Activated T-cell treated with anti-CD3 and anti-CD28 coated beads, Interleukin-2, amount 50 U/mL, for 4 hours (primary cell): ENCODE data around the gene YWHAQ. TPM values are rescaled to one million over a fixed set of nuclear protein-coding genes. Genes with fewer than 3 reads are reported as not detected.

Source experiments
- ATAC-seq, 2 donors: fragments of 200-7000 bp; cut with Tn5 transposase; one replicate each; pipeline ENCODE4 v1.10.0; 2021
- DNase-seq: peaks from one replicate; pipeline ENCODE4 v3.0.0-alpha.2; 2020
- H3K27me3 Mint-ChIP-seq: one replicate; pipeline ENCODE4 v1.8.0; 2021; ENCODE audit warnings: low read depth, mixed read lengths
- H3K36me3 Mint-ChIP-seq: one replicate; pipeline ENCODE4 v1.8.0; 2022; ENCODE audit warnings: mixed read lengths; ENCODE audit not compliant: insufficient read depth
- H3K4me1 Mint-ChIP-seq: one replicate; pipeline ENCODE4 v1.8.0; 2021; ENCODE audit warnings: low read depth, mixed read lengths
- H3K4me3 Mint-ChIP-seq: one replicate; pipeline ENCODE4 v1.8.0; 2021; ENCODE audit warnings: mild to moderate bottlenecking, moderate library complexity, mixed read lengths
- H3K9me3 Mint-ChIP-seq: one replicate; pipeline ENCODE4 v1.8.0; 2021; ENCODE audit warnings: mixed read lengths
- total RNA-seq, 3 donors: library from RNA; stranded (reverse); gene quantifications; one replicate each; pipeline ENCODE4 v1.2.1, GENCODE V29; 2021

YWHAQ gene
- total RNA-seq, 3 donors from 2014 or later: 641 to 717 (median 687) TPM

GRCh38 chr2:9549420-9549819 lies 81.4 kb downstream of the YWHAQ start:
- H3K4me3 Mint-ChIP-seq: peak overlapping the region; percentile 19
- ATAC-seq: no peak
- H3K27me3 Mint-ChIP-seq: no peaks in the 10 kb centered on the region
- H3K9me3 Mint-ChIP-seq: no peaks in the 10 kb centered on the region
- DNase-seq: no peak
- peaks cover 72% of the 10 kb centered on the region for H3K4me1 Mint-ChIP-seq
- H3K36me3 Mint-ChIP-seq: peaks cover 10% of the 10 kb centered on the region

GRCh38 chr2:9548506-9548905 lies 82.3 kb downstream of the YWHAQ start:
- DNase-seq (no peak), ATAC-seq (peak; percentile 78 to 79)
- H3K36me3 Mint-ChIP-seq: peaks cover 9% of the 10 kb centered on the region
- no peaks in the 10 kb centered on the region for H3K27me3 Mint-ChIP-seq
- peak overlapping the region; percentile 62 for H3K4me3 Mint-ChIP-seq
- peaks cover 75% of the 10 kb centered on the region for H3K4me1 Mint-ChIP-seq
- H3K9me3 Mint-ChIP-seq: no peaks in the 10 kb centered on the region

GRCh38 chr2:9547262-9547991 lies 83.4 kb downstream of the YWHAQ start:
- H3K4me1 Mint-ChIP-seq: peaks cover 72% of the 10 kb centered on the region
- peaks cover 13% of the 10 kb centered on the region for H3K36me3 Mint-ChIP-seq
- peak overlapping the region; percentile 46 for H3K4me3 Mint-ChIP-seq
- no peak for DNase-seq
- no peaks in the 10 kb centered on the region for H3K9me3 Mint-ChIP-seq
- H3K27me3 Mint-ChIP-seq: no peaks in the 10 kb centered on the region
- ATAC-seq: no peak

GRCh38 chr2:9545502-9545901 lies 85.3 kb downstream of the YWHAQ start:
- Mint-ChIP-seq H3K27me3 (no peaks in the 10 kb centered on the region), H3K36me3 (peaks cover 23% of the 10 kb centered on the region), H3K4me3 (no peak overlapping the region), H3K4me1 (peaks cover 56% of the 10 kb centered on the region), H3K9me3 (no peaks in the 10 kb centered on the region)
- ATAC-seq (no peak), DNase-seq (no peak)

- Mint-ChIP-seq H3K4me1 (peaks cover 55% of the 10 kb centered on the region), H3K27me3 (no peaks in the 10 kb centered on the region), H3K4me3 (no peak overlapping the region), H3K9me3 (no peaks in the 10 kb centered on the region), H3K36me3 (peaks cover 30% of the 10 kb centered on the region)
- no peak for DNase-seq
- ATAC-seq: no peak
Observed at GRCh38 chr2:9543557-9543956, 87.2 kb downstream of the YWHAQ start.

- no peak for ATAC-seq
- H3K36me3 Mint-ChIP-seq: peaks cover 29% of the 10 kb centered on the region
- peaks cover 38% of the 10 kb centered on the region for H3K4me1 Mint-ChIP-seq
- H3K27me3 Mint-ChIP-seq: no peaks in the 10 kb centered on the region
- H3K9me3 Mint-ChIP-seq: no peaks in the 10 kb centered on the region
- no peak for DNase-seq
- no peak overlapping the region for H3K4me3 Mint-ChIP-seq
Observed at GRCh38 chr2:9539531-9539930, 91.3 kb downstream of the YWHAQ start.

GRCh38 chr2:9538000-9538507 lies 92.7 kb downstream of the YWHAQ start:
- Mint-ChIP-seq H3K9me3 (no peaks in the 10 kb centered on the region), H3K4me3 (no peak overlapping the region), H3K4me1 (peaks cover 24% of the 10 kb centered on the region), H3K27me3 (no peaks in the 10 kb centered on the region), H3K36me3 (peaks cover 30% of the 10 kb centered on the region)
- ATAC-seq (no peak), DNase-seq (no peak)

- H3K9me3 Mint-ChIP-seq: no peaks in the 10 kb centered on the region
- H3K4me1 Mint-ChIP-seq: peaks cover 22% of the 10 kb centered on the region
- H3K4me3 Mint-ChIP-seq: no peak overlapping the region
- H3K36me3 Mint-ChIP-seq: peaks cover 31% of the 10 kb centered on the region
- DNase-seq (no peak), ATAC-seq (no peak)
- H3K27me3 Mint-ChIP-seq: no peaks in the 10 kb centered on the region
Observed at GRCh38 chr2:9536504-9536903, 94.3 kb downstream of the YWHAQ start.

- no peak for DNase-seq
- Mint-ChIP-seq H3K9me3 (no peaks in the 10 kb centered on the region), H3K4me1 (peaks cover 22% of the 10 kb centered on the region), H3K4me3 (no peak overlapping the region), H3K27me3 (no peaks in the 10 kb centered on the region), H3K36me3 (peaks cover 29% of the 10 kb centered on the region)
- ATAC-seq: no peak
Observed at GRCh38 chr2:9535177-9535576, 95.6 kb downstream of the YWHAQ start.

Other genes with a start within 250 kb of the YWHAQ start
- gene ITGB1BP1, start 207.5 kb downstream of the YWHAQ start, total RNA-seq: 100 to 1,000 TPM in 2 of 3 donors, 10 to 100 TPM in 1; 90.2 to 137 (median 119) TPM
- gene CPSF3, start 207.3 kb downstream of the YWHAQ start, total RNA-seq: 10 to 100 TPM; 61.8 to 66.6 (median 63.5) TPM
- gene IAH1, start 156.4 kb downstream of the YWHAQ start, total RNA-seq: 10 to 100 TPM; 39.0 to 40.6 (median 40.3) TPM
- gene ADAM17, start 75.2 kb downstream of the YWHAQ start, total RNA-seq: 10 to 100 TPM; 19.6 to 42.0 (median 21.6) TPM
- gene TAF1B, start 212.5 kb upstream of the YWHAQ start, total RNA-seq: 10 to 100 TPM; 23.3 to 29.6 (median 26.4) TPM